Ecto neural progenitor cell (in vitro differentiated cells): ENCODE results near the gene CSNK1G2.
A peak's percentile ranks its signal among the peaks of the same experiment; 100 is the strongest.

Experiments used
- DNase-seq: peaks from one replicate; pipeline ENCODE4 v3.0.0-alpha.2; 2018; ENCODE audit warnings: low spot score

Gene CSNK1G2

DNA sequence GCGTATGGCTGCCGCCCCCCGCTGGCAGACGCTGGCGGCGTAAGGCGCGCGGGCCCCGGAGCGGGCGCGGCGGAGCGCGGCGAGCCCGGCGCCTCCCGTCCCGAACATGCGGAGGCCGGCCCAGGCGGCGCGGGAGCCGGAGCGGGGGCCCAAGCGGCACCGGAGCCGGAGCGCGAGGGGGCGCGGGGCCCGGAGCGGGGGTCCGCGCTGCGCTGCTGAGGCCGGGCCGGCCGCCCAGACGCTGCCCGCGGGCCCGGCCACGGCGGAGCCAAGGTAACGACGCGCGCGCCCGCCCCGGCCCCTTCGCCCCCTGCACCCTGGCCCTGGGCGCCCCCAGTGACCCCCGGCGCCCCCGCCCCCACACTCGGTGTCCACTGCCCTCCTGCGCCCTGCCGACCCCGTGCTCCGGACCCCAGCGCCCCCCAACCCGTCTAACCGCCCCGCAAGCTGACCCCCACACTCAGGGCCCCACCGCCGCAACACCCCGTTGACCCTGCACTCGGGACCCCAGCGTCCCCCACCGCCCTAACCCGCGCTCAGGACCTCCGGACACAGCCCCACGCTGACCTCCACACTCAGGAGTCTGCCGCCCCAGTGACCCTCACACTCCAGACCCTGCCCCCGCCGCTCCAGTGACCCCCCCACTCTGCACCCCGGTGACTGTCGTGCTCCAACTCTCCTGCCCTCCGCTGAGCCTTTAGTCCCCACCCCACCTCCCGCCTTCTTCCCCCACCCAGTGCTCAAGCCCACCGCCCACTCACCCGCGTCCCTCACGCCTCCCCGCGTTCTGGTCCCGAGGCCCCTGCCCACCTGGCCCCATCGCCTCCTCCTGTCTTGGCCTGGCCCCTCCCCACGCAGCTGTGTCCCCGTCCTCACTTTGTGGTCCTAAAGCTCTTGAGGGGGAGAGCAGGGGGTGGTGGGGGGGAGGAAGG lies at the start of gene CSNK1G2:
Gene CSNK1G2, plus strand, starts transcription at position 27 of the 932 bp plus-strand sequence. CDS start 28,601 bp downstream, outside the sequence.
- DNase-seq: no peak

DNA sequence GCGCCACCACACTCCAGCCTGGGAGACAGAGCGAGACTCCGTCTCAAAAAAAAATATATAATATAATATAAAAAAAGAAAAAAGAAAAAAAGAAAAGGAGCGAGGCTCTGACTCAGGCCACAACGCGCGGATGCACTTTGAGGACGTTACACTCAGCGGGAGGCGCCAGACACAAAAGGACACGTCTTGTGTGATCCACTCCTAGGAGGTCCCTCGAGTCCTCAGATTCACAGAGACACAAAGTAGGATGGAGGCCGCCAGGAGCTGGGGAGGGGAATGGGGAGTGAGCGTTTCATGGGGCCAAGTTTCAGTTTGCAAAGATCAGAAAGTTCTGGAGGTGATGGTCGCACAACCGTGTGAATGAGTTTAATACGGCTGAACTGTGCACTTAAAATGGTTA lies 47.2 kb upstream of the CSNK1G2 start:
- DNase-seq: no peak

DNA sequence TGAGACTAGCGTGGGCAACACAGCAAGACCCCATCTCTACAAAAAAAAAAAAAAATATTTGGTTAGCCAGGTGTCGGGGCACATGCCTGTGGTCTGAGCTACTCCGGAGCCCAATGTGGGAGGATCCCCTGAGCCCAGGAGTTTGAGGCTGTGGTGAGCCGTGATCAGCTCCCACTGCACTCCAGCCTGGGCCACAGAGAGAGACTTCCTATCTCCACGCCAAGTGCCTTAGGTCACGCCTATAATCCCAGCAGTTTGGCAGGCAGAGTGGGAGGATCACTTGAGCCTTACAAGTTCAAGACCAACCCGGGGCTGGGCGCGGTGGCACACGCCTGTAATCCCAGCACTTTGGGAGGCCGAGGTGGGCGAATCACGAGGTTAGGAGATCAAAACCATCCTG lies 44.5 kb upstream of the CSNK1G2 start:
- no peak for DNase-seq

DNA sequence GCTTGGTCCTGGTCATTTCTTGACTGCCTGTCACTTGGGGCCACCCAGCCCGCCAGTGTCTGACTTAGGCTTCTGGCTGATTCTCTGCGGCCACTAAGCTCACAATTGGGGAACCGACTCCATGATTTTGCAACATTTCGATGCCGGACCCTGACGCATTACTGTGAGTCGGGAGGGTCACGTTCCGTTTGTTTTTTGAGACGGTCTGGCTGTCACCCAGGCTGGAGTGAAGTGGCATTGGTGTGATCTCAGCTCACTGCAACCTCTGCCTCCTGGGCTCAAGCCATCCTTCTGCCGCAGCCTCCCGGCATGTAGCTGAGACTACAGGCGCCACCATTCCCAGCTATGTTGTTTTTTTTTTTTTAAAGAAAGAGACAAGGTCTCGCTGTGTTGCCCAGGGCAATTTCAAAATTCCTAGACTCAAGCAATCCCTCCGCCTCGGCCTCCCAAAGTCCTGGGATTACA lies 39.0 kb upstream of the CSNK1G2 start:
- no peak for DNase-seq

DNA sequence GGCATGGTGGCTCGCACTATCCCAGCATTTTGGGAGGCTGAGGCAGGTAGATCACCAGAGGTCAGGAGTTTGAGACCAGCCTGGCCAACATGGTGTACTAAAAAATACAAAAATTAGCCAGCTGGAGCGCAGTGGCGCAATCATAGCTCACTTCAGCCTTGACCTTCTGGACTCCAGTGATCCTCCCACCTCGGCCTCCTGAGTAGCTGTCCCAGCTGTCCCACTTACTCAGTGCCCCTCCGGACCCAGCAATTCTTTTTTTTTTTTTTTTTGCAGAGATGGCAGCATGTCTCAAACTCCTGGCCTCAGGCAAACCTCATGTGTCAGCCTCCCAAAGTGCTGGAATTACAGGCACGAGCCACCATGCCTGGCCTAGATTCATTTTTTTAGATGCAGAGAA lies 38.0 kb upstream of the CSNK1G2 start:
- no peak for DNase-seq

DNA sequence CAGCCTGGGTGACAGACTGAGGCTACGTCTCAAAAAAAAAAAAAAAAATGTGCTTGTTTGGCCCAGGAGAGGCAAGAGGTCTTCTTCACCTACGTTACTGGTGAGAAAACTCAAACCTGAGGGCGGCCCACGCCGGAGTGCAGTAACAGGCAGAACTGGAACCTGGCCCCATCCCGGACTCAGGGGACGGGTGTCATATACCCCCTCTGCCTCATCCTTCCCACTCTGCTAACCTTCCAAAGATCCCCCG lies 36.2 kb upstream of the CSNK1G2 start:
- DNase-seq: no peak

DNA sequence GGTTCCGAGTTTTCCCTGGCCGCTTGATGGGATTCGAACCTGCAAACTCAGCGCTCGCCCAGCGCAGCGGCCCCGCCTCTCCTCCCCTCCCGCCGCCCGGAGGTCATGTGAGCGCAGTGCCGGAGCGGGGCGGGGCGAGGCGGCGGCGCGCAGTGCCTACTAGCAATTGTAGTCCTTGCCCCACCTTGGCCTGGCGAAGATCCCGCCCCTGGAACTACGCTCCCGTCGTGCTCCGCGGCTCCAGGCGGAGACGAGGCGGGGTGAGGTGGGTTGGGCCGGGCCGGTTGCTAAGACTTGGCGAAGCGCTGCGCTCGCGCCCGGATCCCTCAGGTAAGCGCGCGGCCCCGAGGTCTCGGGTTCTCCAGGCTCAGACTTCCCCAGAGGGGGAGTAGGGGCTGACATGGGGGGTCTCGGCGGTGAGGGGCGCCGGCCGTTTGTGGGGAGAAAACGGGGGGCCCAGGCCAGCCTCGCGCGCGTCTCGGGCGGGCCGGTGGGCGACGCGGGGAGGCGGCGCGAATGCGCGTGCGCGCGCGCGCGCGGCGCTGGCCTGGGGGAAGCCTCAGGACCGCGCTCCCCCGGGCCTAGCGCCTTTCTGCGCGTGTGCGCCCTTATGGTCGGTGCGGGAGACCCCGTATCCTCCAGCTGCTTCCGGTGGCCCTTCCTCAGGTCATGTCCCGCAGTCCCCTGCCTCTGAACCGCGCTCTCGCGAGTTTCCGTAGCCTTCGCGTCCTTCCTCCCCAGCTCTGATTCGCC lies 35.7 kb upstream of the CSNK1G2 start, which contains the start of the genes ADAT3 and SCAMP4:
Gene ADAT3, plus strand, starts transcription at position 290 of the 753 bp plus-strand sequence. CDS start 6,649 bp downstream, outside the sequence.
Gene SCAMP4, plus strand, starts transcription at position 290 of the 753 bp plus-strand sequence. CDS start 9,621 bp downstream, outside the sequence.
- peak; percentile 99 for DNase-seq

DNA sequence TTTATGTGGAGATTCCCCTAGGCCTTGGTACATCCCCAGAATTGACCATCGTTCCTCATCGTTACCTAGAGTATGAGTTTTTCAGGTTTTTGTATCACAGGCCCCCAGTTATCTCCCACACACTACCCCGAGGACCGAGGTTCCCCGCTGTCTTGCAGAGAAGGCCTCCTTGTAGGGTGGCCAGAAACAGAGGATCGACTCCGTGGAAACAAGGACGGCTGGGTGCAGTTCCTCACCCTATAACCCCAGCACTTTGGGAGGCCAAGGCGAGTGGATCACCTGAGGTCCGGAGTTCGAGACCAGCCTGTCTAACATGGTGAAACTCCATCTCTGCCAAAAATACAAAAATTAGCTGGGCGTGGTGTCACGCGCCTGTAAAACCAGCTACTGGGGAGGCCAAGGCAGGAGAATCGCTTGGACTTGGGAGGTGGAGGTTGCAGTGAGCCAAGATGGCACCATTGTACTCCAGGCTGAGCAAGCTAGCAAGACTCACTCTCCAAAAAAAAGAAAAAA lies 35.1 kb upstream of the CSNK1G2 start:
- no peak for DNase-seq

DNA sequence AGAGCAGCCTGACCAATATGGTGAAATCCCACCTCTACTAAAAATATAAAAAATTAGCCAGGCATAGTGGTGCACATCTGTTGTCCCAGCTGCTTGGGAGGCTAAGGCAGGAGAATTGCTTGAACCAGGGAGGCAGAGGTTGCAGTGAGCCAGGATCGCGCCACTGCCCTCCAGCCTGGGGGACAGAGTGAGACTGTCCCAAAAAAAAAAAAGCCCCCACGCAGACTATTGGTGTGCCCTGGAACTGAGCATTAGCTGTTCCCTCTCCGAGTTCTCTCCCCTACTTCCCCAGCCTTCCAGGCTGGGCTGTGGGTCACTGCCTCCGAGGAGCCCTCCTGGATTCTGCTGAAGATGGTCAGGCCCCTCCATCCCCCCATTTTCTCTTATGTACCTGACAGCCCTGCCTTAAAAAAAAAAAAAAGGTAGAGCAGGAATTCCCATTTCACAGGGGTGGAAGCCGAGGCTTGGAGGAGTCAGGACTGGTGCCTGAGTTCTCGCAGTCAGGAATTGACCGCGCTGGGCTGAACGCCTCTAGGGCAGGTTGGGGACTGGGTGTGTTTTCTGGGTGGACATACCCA lies 33.9 kb upstream of the CSNK1G2 start:
- no peak for DNase-seq

DNA sequence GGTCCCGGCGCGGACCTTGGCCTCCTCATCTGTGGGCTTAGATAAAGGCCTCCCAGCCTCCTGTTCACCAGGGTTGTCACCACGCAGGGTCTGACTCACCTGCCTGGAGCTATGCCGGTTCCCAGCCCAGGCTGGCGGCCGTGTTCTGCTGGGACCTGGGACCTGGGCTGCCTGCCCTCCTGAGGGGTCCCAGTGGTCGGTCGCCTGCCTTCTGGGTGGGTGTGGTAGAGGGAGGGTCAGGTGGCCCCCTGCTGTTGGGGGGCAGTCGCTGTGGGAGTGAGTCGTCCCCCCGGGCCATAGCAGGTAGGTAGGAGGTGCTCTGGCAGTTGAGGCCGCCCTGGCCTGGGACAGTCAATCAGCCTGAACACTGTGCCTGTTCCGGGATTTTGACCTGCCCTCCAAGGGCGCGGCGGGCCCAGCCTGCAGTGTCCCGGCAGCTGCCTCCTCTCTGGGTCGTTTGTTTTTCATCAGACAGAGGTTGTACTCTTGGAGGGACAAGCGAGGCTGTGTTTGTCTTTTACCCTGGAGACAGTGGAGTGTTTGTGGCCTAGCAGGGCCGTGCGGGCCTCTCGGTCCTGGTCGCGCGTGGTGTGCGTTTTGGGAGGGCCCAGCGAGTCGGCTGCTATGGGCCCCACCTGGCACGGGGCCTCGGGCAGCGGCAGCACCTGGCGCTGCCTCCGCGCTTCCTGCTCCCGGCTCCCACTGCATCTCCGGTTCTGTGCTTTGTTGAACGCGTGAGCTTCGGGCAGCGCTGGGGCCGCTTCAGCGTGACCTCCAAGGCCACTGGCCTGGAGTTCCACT lies 33.2 kb upstream of the CSNK1G2 start:
- no peak for DNase-seq

DNA sequence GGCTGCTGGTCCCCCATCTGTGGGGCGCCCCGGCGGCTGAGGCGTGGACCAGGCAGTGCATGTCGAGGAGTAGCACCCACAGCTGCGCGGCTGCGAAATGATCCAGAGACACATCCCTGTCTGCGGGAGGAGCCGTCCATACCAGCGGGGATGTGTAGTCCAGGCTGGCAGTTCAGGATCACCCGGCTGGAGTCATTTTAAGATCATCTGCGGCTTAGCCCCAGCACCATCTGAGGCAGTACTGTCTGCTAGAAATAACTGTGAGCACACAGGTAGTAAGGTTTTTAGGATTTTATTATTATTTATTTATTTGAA lies 32.7 kb upstream of the CSNK1G2 start:
- no peak for DNase-seq

DNA sequence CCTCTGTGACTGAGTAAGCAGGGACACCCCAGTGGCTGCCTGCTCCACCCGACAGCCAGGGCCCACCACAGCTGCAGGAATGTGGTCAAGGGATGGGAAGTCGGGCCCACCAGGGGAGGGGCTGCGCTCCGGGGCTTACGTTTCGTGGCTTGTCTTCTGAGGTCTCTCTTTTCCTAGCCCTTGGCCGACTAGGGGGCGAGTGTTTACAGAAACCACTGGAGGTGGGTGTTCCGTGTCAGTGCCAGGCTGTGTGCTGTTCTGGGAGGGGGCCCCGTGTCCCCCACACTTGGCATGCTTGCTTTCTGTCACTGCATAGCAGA lies 31.3 kb upstream of the CSNK1G2 start:
- no peak for DNase-seq

DNA sequence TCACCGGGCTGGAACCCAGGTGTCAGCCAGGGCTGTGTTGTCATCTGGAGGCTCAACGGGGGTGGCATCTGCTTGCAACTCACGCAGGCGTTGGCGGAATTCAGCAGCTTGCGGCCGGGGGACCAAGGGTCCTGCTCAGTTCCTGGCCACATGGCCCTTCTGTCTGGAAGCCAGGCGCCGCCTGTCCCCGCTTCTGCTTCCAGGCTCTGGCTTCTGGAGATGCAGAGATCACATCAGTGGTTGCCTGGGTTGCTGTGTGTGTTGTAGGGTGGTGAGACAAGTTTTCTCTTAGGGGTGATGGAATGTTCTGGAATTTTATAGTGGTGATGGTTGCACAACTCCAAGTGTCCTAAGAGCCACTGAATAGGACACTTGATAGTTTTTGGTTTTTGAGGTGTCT lies 30.8 kb upstream of the CSNK1G2 start:
- no peak for DNase-seq

DNA sequence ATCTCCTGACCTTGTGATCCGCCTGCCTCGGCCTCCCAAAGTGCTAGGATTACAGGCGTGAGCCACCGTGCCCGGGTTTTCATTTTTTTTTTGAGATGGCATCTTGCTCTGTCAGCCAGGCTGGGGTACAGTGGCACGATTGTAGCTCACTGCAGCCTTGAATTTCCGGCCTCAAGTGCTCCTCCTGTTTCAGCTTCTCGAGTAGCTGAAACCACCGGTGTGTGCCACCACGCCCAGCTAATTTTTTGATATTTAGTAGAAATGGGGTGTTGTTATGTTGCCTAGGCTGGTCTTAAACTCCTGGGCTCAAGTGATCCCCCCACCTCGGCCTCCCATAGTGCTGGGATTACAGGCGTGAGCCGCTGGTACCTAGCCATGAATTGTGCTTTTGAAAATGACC lies 29.9 kb upstream of the CSNK1G2 start:
- DNase-seq: no peak

DNA sequence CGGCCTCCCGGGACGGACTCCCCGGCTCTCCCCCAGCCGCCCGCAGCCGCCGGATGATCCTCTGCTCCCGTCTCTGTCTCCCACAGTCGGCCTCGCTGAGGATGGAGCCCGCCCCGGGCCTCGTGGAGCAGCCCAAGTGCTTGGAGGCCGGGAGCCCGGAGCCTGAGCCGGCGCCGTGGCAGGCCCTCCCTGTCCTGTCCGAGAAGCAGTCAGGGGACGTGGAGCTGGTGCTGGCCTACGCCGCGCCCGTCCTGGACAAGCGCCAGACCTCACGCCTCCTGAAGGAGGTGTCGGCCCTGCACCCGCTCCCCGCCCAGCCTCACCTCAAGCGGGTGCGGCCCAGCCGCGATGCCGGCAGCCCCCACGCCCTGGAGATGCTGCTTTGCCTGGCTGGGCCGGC lies 29.0 kb upstream of the CSNK1G2 start:
- no peak for DNase-seq

DNA sequence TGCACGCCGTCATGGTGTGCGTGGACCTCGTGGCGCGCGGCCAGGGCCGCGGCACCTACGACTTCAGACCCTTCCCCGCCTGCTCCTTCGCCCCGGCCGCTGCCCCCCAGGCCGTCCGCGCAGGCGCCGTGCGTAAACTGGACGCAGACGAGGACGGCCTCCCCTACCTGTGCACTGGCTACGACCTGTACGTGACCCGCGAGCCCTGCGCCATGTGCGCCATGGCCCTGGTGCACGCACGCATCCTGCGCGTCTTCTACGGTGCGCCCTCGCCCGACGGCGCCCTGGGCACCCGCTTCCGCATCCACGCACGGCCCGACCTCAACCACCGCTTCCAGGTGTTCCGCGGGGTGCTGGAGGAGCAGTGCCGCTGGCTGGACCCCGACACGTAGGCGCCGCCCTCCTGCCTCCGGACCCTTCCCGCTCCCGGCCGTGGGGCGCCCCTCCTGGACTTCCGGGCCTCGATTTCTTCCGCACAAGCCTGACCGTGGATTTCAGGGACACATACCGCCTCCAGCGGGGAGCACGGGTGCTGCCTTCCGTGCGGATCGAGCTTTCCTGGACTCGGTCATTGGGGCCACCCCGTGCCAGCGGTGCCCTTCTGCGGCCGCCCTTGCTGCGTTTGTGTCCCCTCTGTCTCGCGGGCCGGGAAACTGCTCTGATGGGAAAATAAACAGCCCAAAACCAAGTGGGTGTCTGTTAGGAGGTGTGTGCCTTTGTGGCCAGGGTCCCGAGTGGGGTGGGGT lies 28.0 kb upstream of the CSNK1G2 start:
- DNase-seq: no peak

DNA sequence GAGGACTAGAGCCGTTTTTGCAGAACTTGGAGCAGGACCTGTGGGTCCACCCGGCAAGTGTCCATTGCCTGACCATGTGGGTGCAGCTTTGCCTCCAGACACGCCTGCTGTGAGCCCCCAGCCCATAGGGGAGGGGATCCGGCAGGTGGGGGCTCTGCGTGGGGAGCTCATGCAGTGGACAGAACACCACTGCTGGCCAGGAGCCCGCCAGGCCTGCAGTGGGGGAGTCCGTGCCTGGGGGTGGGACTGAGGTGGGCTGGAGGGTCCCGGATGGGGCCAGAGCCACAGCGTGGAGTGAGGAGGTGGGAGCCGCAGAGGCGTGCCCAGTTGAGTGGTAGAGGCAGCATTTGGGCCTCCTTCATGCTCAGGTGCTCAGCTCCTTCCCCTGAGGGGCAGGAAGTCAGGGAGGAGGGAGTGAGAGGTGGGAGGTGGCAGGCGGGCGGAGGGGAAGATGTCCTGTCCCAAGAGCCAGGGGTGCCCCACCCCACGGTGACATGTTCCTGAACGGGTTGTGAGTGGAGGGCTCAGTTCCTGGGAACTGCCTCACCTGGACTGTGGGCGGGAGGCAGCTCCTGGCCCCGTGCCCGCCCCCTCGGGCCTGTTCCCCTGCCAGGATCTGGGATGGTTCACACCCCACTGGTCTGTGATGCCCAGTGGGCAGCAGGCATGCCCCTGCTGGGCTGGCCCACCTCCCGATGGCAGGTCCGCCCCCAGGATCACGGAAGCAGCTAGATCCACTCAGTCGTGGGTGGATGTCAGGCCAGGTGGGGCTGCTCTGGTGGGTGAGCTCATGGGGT lies 27.0 kb upstream of the CSNK1G2 start:
- no peak for DNase-seq

DNA sequence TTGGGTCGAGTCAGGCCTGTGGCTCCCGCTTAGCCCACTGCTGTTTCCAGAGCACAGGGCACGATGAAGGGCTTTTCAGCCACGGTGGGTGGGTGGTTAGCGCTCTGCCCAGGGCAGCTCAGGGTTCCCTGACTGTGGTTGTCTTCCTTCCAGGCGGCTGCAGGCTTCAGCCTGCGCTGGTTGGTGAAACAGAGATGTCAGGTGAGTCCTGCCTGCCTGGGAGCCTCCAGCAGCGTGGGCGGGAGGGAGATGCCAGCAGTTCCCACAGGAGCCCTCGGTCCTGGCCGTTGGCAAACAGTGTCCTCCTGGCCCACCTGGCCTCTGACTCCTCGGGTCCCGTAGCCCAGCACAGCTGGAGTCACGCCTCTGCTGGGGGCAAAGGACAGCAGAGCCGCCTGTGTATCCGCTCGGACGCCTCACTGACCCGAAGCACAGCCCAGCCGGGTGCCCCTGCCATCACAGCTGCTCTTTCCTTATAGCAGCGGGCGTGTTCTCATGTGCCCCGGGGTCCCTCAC lies 26.1 kb upstream of the CSNK1G2 start:
- no peak for DNase-seq

DNA sequence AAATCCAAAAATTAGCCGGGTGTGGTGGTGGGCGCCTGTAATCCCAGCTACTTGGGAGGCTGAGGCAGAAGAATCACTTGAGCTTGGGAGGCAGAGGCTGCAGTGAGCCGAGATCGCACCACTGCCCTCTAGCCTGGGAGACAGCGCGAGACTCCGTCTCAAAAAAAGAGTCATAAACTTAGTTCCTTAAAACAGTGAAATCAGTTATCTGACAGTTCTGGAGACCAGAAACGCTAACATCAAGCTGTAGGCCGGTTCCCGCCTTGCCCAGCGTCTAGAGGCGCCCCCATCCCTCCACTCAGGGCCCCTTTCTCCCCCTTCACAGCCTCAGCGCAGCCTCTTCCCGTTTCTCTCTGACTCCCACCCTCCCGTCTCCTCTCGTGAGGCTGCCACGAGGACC lies 23.8 kb upstream of the CSNK1G2 start:
- no peak for DNase-seq

DNA sequence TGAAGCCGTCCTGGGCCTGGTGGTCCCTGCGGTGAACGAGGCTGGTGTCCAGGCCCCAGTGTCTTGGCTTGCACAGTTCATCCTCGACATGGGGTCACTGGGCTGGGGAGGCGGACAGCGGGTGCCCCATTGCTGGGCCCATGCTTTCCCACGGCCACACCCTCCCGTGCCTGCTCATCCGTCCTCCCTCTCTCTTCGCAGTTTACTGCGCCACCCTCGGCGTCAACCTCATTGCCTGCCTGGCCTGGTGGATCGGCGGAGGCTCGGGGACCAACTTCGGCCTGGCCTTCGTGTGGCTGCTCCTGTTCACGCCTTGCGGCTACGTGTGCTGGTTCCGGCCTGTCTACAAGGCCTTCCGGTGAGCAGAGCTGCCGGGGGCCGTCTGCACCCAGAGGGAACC lies 23.0 kb upstream of the CSNK1G2 start:
- DNase-seq: no peak
